ENCODE measurements around the gene ANKMY1.

The ANKMY1 gene

GRCh38 chr2:240455647-240456446, 101.9 kb downstream of the ANKMY1 start:
- DNase-seq, result no peak

- DNase-seq, result no peak
Measured at GRCh38 chr2:240455272-240455646, 102.5 kb downstream of the ANKMY1 start.

- DNase-seq, result no peak
Measured at GRCh38 chr2:240454106-240454901, 103.5 kb downstream of the ANKMY1 start.

- DNase-seq, result no peak
Measured at GRCh38 chr2:240453461-240454105, 104.2 kb downstream of the ANKMY1 start.

GRCh38 chr2:240452462-240453256, 105.1 kb downstream of the ANKMY1 start:
- DNase-seq, result no peak

GRCh38 chr2:240451791-240452461, 105.9 kb downstream of the ANKMY1 start:
- no peak for DNase-seq

- no peak for DNase-seq
Measured at GRCh38 chr2:240451108-240451611, 106.6 kb downstream of the ANKMY1 start.

- no peak for DNase-seq
Measured at GRCh38 chr2:240450532-240451107, 107.2 kb downstream of the ANKMY1 start.

GRCh38 chr2:240449764-240450531, 107.8 kb downstream of the ANKMY1 start:
- no peak for DNase-seq

- DNase-seq, result no peak
Measured at GRCh38 chr2:240448387-240449274, 109.2 kb downstream of the ANKMY1 start.

GRCh38 chr2:240447934-240448333, 109.9 kb downstream of the ANKMY1 start:
- DNase-seq, result no peak

GRCh38 chr2:240447331-240447730, 110.5 kb downstream of the ANKMY1 start:
- DNase-seq, result no peak

GRCh38 chr2:240446664-240447175, 111.1 kb downstream of the ANKMY1 start:
- DNase-seq, result no peak

- DNase-seq, result no peak
Measured at GRCh38 chr2:240445961-240446663, 111.7 kb downstream of the ANKMY1 start.

- no peak for DNase-seq
Measured at GRCh38 chr2:240444464-240444863, 113.3 kb downstream of the ANKMY1 start.

- DNase-seq, result no peak
Measured at GRCh38 chr2:240443891-240444301, 113.9 kb downstream of the ANKMY1 start.

GRCh38 chr2:240442891-240443715, 114.7 kb downstream of the ANKMY1 start:
- no peak for DNase-seq

- no peak for DNase-seq
Measured at GRCh38 chr2:240441993-240442411, 115.8 kb downstream of the ANKMY1 start.

Data from activated CD4-positive, alpha-beta T cell treated with anti-CD3 and anti-CD28 coated beads, Interleukin-10, Interleukin-2, amounts not matched to agents 100 ng/mL and 50 ng/mL, durations not matched to agents 16 hours and 8 hours (primary cell).